Measurements from ENCODE around the gene KRT80. TPM values are rescaled to one million over a fixed set of nuclear protein-coding genes. Genes with fewer than 3 reads are reported as not detected.
A peak's percentile ranks its signal among the peaks of the same experiment; 100 is the strongest.

The KRT80 gene
- total RNA-seq, 1 donor from 2014 or later, result not detected

DNA sequence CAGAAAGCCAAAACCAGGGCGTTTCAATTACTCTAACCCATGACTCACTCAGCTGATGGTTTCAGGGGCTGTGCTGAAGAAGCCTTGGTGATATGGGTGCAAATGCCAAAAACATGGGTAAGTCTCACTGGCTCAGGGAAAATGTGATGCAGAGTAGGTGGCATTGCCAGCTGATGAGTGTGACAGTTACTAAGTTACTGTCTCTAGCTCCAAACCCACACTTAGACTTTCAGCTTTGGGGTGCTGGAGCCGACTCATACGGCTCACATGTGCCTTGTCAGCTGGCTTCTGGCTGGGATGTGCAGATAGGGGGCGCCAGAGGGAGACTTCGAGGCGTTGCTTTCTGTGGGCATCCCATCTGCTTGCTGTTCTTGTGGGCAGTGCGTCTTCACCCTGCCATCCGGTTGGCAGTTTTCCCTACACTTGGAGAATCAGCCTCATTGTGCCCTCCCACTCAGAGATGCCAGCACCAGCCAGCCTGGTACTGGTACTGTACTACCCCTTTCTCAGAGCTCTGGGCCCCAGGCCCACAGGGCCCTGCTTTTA is 30.2 kb upstream of the KRT80 start:
- Mint-ChIP-seq H3K27ac (ENCODE audit: unreplicated experiment) (no peak overlapping the region), H3K4me1 (no peaks in the 10 kb centered on the region), H3K4me3 (no peak overlapping the region), H3K36me3 (ENCODE audit: low read depth) (no peaks in the 10 kb centered on the region), H3K9me3 (no peaks in the 10 kb centered on the region), H3K27me3 (ENCODE audit: low read depth) (peaks cover 43% of the 10 kb centered on the region)
- DNase-seq (ENCODE audit: low read depth, low spot score), result peak; percentile 65
- TF ChIP-seq, protein P1, sequence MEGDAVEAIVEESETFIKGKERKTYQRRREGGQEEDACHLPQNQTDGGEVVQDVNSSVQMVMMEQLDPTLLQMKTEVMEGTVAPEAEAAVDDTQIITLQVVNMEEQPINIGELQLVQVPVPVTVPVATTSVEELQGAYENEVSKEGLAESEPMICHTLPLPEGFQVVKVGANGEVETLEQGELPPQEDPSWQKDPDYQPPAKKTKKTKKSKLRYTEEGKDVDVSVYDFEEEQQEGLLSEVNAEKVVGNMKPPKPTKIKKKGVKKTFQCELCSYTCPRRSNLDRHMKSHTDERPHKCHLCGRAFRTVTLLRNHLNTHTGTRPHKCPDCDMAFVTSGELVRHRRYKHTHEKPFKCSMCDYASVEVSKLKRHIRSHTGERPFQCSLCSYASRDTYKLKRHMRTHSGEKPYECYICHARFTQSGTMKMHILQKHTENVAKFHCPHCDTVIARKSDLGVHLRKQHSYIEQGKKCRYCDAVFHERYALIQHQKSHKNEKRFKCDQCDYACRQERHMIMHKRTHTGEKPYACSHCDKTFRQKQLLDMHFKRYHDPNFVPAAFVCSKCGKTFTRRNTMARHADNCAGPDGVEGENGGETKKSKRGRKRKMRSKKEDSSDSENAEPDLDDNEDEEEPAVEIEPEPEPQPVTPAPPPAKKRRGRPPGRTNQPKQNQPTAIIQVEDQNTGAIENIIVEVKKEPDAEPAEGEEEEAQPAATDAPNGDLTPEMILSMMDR (conservative IDR thresholded peaks at IDR 0.05), result peak; percentile 56

DNA sequence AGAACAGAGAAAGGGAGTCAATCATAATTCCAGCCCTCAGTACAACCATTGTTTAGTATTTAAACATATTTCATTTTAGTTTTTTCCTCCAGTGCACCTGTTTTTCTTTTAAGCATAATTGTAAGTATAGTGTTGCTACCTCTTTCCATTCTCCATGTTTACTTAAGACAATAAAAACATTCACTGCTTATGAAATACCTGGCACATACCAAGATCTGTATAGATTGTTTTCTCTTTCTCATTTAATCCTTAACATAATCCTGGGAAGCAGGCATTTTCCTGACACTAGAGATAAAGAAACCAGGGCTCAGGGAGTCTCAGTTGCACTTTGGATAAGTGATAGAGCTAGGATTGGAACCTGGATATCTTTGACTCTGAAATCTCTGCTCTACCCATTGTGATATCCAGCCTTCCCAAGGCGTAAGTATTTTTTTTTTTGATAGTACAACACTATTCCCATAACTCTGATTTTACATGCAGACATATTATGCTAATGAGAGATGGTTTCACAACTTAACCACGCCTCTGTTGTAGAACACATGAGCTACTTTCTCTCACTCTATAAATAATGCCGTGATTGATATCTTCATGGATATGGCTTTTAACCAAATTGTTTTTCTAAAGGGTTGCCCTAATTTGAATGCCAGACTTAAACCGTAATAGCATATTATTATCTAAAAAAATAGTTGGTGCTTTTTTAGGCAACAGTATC is 29.4 kb upstream of the KRT80 start:
- no peak overlapping the region for H3K4me3 Mint-ChIP-seq

DNA sequence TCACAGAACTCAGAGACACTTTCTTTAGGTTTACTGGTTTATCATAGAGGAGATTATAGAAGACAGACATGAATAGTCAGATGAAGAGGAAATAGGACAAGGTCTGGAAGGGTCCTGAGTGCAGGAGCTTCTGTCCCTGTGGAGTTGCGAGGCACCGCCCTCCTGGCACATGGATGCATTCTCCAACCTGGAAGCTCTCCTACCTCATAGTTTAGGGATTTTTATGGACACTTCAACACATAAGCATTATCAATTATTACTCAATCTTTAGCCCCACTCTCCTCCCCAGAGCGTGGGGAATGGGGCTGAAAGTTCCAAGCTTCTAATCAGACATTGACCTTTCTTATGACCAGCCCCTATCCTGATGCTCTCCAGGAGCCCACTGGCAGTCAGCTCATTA is 28.7 kb upstream of the KRT80 start:
- no peak for DNase-seq (ENCODE audit: low read depth, low spot score)
- no peaks in the 10 kb centered on the region for H3K4me1 Mint-ChIP-seq
- H3K27me3 Mint-ChIP-seq (ENCODE audit: low read depth), result peaks cover 32% of the 10 kb centered on the region
- TF ChIP-seq, protein P1 (conservative IDR thresholded peaks at IDR 0.05), result no peak
- H3K27ac Mint-ChIP-seq (ENCODE audit: unreplicated experiment), result no peak overlapping the region
- H3K4me3 Mint-ChIP-seq, result no peak overlapping the region
- no peaks in the 10 kb centered on the region for H3K36me3 Mint-ChIP-seq (ENCODE audit: low read depth)
- H3K9me3 Mint-ChIP-seq, result no peaks in the 10 kb centered on the region

More for the DNA sequence above, 29.4 kb upstream of the KRT80 start:
- Mint-ChIP-seq H3K27me3 (ENCODE audit: low read depth) (peaks cover 36% of the 10 kb centered on the region), H3K9me3 (no peaks in the 10 kb centered on the region), H3K4me1 (no peaks in the 10 kb centered on the region), H3K36me3 (ENCODE audit: low read depth) (no peaks in the 10 kb centered on the region), H3K27ac (ENCODE audit: unreplicated experiment) (no peak overlapping the region)
- TF ChIP-seq, protein P1 (conservative IDR thresholded peaks at IDR 0.05), result no peak
- DNase-seq (ENCODE audit: low read depth, low spot score), result no peak

DNA sequence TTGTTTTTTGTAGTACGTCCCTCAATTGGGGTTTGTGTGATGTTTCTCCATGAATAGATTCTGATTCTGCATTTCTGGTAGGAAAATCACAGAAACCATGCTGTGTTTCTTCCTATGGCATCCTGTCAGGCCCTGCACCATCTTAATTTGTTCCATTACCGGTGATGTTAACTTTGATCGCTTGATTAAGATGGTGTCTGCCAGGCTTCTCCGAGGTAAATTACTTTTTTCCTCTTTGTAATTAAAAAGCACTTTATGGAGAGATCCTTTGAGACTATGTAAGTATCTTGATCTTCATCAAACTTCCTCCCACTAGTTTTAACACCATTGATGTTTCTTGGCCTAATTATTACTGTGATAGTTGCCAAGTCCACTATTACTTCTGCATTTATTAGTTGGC is 26.2 kb upstream of the KRT80 start:
- Mint-ChIP-seq H3K9me3 (no peaks in the 10 kb centered on the region), H3K4me1 (no peaks in the 10 kb centered on the region), H3K4me3 (no peak overlapping the region), H3K27ac (ENCODE audit: unreplicated experiment) (no peak overlapping the region), H3K27me3 (ENCODE audit: low read depth) (peaks cover 14% of the 10 kb centered on the region), H3K36me3 (ENCODE audit: low read depth) (no peaks in the 10 kb centered on the region)
- TF ChIP-seq, protein P1 (conservative IDR thresholded peaks at IDR 0.05), result no peak
- no peak for DNase-seq (ENCODE audit: low read depth, low spot score)

DNA sequence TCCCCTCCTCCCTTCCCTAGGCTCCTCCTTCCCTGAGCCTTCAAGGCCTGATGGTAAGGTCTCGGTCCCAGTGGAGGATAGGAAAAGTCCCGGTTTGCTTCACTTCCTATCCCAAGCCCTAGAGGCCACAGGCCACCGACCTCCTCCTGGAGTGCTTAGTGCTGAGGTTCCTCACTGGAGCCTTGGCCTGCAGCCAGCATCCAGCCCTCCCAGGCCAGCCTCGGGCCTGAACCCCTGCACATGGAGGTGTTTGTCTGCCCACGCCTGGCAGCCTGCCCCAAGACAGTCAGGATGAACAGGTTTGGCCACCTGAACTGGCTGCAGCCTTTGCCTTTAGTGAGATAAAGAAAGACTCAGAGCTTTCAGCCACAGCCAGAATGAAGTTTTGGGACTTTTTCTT is 25.4 kb upstream of the KRT80 start:
- TF ChIP-seq, protein P1 (conservative IDR thresholded peaks at IDR 0.05), result no peak
- H3K4me3 Mint-ChIP-seq, result no peak overlapping the region
- no peak for DNase-seq (ENCODE audit: low read depth, low spot score)
- no peaks in the 10 kb centered on the region for H3K4me1 Mint-ChIP-seq
- peaks cover 12% of the 10 kb centered on the region for H3K27me3 Mint-ChIP-seq (ENCODE audit: low read depth)
- H3K9me3 Mint-ChIP-seq, result no peaks in the 10 kb centered on the region
- no peaks in the 10 kb centered on the region for H3K36me3 Mint-ChIP-seq (ENCODE audit: low read depth)
- no peak overlapping the region for H3K27ac Mint-ChIP-seq (ENCODE audit: unreplicated experiment)

Data from neural crest cell (in vitro differentiated cells).